Measurements from ENCODE around the gene GNA12.

GNA12 gene

DNA sequence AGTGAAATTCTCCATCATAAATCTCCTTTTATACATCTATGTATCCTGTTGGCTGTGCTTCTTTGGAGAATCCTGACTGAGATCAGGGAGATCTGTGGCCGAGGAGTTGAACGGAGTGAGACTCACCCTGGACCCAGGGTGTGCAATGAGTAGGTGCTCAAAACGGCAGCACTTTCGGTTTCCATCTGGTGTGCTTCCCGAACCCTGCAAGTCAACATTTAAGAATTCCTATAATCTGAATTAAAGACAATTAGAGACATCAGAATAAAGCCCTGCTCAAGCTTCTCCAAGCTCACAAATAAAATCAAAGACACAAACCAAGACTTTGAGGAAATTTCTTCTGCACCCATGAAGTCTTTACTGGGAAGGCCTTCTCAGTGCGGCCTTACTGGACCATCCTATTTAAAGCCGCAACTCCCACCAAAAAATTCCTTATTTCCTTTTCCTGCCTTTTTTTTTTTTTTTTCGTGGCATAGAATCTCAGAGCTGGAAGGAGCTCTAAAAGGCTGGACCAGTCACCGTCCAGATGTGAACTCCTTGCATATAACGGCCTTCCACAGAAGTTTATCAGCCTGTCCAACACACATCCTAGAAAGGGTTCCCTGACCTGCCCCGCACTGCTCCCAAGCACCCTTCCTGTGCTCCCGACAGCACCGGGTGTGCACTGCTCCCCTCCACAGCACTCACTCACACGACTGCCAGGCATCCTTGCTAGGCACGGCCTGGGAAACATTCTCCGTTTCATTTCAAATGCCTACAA, 29.7 kb downstream of the GNA12 start:
- H3K27me3 ChIP-seq (ENCODE audit: insufficient read depth, poor library complexity, severe bottlenecking) = no peaks in the 10 kb centered on the region
- no peak overlapping the region for H3K4me3 ChIP-seq (ENCODE audit: severe bottlenecking)
- no peaks in the 10 kb centered on the region for H3K9me3 ChIP-seq (ENCODE audit: severe bottlenecking)
- no peak overlapping the region for H3K27ac ChIP-seq (ENCODE audit: poor library complexity, severe bottlenecking)
- TF ChIP-seq, protein P1, sequence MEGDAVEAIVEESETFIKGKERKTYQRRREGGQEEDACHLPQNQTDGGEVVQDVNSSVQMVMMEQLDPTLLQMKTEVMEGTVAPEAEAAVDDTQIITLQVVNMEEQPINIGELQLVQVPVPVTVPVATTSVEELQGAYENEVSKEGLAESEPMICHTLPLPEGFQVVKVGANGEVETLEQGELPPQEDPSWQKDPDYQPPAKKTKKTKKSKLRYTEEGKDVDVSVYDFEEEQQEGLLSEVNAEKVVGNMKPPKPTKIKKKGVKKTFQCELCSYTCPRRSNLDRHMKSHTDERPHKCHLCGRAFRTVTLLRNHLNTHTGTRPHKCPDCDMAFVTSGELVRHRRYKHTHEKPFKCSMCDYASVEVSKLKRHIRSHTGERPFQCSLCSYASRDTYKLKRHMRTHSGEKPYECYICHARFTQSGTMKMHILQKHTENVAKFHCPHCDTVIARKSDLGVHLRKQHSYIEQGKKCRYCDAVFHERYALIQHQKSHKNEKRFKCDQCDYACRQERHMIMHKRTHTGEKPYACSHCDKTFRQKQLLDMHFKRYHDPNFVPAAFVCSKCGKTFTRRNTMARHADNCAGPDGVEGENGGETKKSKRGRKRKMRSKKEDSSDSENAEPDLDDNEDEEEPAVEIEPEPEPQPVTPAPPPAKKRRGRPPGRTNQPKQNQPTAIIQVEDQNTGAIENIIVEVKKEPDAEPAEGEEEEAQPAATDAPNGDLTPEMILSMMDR (IDR thresholded peaks at IDR 0.05; ENCODE audit: poor library complexity, severe bottlenecking) = no peak
- peaks cover 7% of the 10 kb centered on the region for H3K36me3 ChIP-seq (ENCODE audit: low read depth)
- DNase-seq (ENCODE audit: low spot score) (no peak), ATAC-seq (ENCODE audit: low read depth) (no peak)
- H3K4me1 ChIP-seq (ENCODE audit: insufficient read depth, poor library complexity, severe bottlenecking) = peaks cover 38% of the 10 kb centered on the region

DNA sequence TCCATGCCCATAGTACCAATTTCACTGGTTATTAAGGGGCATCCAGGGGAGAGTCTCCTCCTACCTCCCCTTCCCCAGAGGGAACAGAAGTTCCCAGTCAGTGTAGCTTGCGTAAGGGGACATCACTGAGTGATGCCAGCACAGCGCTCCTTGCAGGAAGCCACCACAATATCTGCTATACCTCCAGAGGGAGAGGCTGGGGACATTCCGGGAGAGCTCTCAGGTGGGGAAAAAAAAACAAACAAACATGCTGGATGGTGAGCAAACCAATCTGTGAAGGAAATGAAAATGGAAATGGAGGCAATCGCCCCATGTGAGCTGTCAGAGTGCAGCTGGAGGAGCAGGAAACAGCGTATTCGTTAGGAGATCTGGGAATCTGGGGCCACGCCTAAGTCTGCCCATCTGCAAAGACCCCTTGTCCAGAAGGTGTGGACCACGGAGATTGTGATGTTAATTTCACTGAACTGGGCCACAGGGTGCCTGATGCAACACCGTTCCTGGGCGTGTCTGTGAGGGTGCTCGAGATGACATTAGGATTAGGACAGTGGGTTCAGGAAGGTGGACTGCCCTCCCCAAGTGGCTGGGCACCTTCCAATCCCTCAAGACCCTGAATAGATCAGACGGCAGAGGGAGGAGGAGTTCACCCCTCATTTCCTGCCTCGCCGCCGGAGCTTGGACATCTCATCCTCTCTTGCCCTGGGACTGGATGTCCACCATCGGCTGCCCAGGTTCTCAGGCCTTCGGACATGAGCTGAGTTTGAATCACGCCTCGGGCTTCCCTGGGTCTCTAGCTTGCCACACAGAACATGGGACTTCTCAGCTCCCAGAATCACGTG, 30.5 kb downstream of the GNA12 start:
- H3K9me3 ChIP-seq (ENCODE audit: severe bottlenecking) = no peaks in the 10 kb centered on the region
- TF ChIP-seq, protein P1 (IDR thresholded peaks at IDR 0.05; ENCODE audit: poor library complexity, severe bottlenecking) = no peak
- DNase-seq (ENCODE audit: low spot score) = no peak
- no peak overlapping the region for H3K4me3 ChIP-seq (ENCODE audit: severe bottlenecking)
- peaks cover 7% of the 10 kb centered on the region for H3K36me3 ChIP-seq (ENCODE audit: low read depth)
- H3K27me3 ChIP-seq (ENCODE audit: insufficient read depth, poor library complexity, severe bottlenecking) = no peaks in the 10 kb centered on the region
- peaks cover 40% of the 10 kb centered on the region for H3K4me1 ChIP-seq (ENCODE audit: insufficient read depth, poor library complexity, severe bottlenecking)
- no peak for ATAC-seq (ENCODE audit: low read depth)
- no peak overlapping the region for H3K27ac ChIP-seq (ENCODE audit: poor library complexity, severe bottlenecking)

GRCh38 chr7:2812831-2813230, 31.3 kb downstream of the GNA12 start:
- Histone ChIP-seq H3K27ac (ENCODE audit: poor library complexity, severe bottlenecking) (no peak overlapping the region), H3K27me3 (ENCODE audit: insufficient read depth, poor library complexity, severe bottlenecking) (no peaks in the 10 kb centered on the region), H3K4me3 (ENCODE audit: severe bottlenecking) (no peak overlapping the region), H3K36me3 (ENCODE audit: low read depth) (peaks cover 7% of the 10 kb centered on the region), H3K4me1 (ENCODE audit: insufficient read depth, poor library complexity, severe bottlenecking) (peaks cover 40% of the 10 kb centered on the region), H3K9me3 (ENCODE audit: severe bottlenecking) (no peaks in the 10 kb centered on the region)
- TF ChIP-seq, protein P1 (IDR thresholded peaks at IDR 0.05; ENCODE audit: poor library complexity, severe bottlenecking) = no peak
- DNase-seq (ENCODE audit: low spot score) (no peak), ATAC-seq (ENCODE audit: low read depth) (no peak)

- peak overlapping the region; percentile 8 for H3K27ac ChIP-seq (ENCODE audit: poor library complexity, severe bottlenecking)
- H3K27me3 ChIP-seq (ENCODE audit: insufficient read depth, poor library complexity, severe bottlenecking) = no peaks in the 10 kb centered on the region
- H3K36me3 ChIP-seq (ENCODE audit: low read depth) = peaks cover 7% of the 10 kb centered on the region
- no peaks in the 10 kb centered on the region for H3K9me3 ChIP-seq (ENCODE audit: severe bottlenecking)
- H3K4me1 ChIP-seq (ENCODE audit: insufficient read depth, poor library complexity, severe bottlenecking) = peaks cover 40% of the 10 kb centered on the region
- TF ChIP-seq, protein P1 (IDR thresholded peaks at IDR 0.05; ENCODE audit: poor library complexity, severe bottlenecking) = no peak
- no peak overlapping the region for H3K4me3 ChIP-seq (ENCODE audit: severe bottlenecking)
- no peak for ATAC-seq (ENCODE audit: low read depth)
- no peak for DNase-seq (ENCODE audit: low spot score)
Measured at GRCh38 chr7:2812114-2812487, 32.0 kb downstream of the GNA12 start.

All from RWPE2 (cell line).